ENCODE measurements around the gene MAB21L4.

MAB21L4 gene

DNA sequence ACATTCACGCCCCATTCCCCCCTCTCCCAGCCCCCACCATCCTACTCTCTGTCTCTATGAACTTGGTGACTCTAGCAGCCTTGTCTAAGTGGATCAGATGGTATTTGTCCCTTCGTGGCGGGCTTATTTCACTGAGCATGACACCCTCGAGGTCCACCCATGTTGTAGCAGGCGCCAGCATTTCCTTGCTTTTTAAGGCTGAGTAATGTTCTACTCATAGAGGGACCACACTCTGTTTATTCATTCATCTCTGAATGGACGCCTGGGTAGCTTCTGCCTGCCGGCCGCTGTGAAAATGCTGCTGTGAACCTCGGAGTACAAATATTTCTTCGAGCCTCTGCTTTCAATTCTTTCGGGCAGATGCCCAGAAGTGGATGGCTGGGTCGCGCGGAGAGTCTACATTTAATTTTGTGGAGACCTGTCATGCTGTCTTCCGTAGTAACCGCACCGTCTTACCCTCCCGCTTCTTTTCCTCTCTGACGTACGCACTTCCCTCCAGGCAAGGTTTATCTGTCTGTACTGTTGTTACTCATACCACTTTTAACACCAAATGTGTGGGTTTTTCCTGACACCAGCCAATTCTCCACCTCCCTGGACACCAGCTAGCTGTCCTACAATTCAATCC lies 15.8 kb upstream of the MAB21L4 start:
- DNase-seq (ENCODE audit: low read depth, low spot score): peak; percentile 40
- in situ Hi-C loops (cut with HindIII; ENCODE audit: low sequenced_read_pairs): no loop called here
- no peak overlapping the region for H3K4me3 ChIP-seq (ENCODE audit: low read depth, low read length)
- no peak for TF ChIP-seq CTCF (IDR thresholded peaks at IDR 0.05; ENCODE audit: low read depth, low read length)

GRCh38 chr2:240909216-240909974 lies 13.4 kb upstream of the MAB21L4 start:
- DNase-seq (ENCODE audit: low read depth, low spot score): no peak
- in situ Hi-C loops (cut with HindIII; ENCODE audit: low sequenced_read_pairs): no loop called here
- TF ChIP-seq CTCF (IDR thresholded peaks at IDR 0.05; ENCODE audit: low read depth, low read length): no peak
- no peak overlapping the region for H3K4me3 ChIP-seq (ENCODE audit: low read depth, low read length)

DNA sequence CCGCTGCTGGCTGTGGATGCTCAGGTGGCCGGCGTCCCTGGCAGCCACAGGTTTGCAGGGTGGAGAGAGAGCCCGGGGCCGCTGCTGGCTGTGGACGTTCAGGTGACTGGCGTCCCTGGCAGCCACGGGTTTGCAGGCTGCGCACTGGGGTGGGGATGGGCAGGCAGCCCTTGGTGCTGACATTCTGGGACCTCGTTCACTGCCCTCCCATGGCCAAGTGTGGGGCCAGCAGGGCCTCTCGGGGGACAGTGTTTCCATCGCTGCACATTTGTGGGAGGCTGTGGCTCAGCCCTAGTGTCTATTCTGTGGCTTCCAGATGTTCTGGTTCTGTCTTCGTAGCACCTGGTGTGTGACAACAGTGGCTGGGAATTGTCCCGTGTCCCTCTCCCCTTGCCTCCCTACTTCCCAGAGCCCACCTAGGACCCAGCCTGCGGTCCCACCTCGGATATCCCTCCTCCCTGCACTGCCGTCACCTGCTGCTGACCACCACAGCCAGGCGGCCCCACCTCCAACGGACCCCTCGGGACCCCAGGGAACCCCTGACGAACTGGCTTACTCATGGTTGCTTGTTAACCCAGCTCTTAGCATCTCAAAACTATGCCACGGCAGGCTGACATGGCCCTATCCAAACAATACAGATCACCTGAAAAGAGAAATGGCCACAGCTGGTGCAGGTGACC lies 11.1 kb upstream of the MAB21L4 start:
- no peak for DNase-seq (ENCODE audit: low read depth, low spot score)
- TF ChIP-seq CTCF (IDR thresholded peaks at IDR 0.05; ENCODE audit: low read depth, low read length): no peak
- no peak overlapping the region for H3K4me3 ChIP-seq (ENCODE audit: low read depth, low read length)
- in situ Hi-C loops (cut with HindIII; ENCODE audit: low sequenced_read_pairs): no loop called here

DNA sequence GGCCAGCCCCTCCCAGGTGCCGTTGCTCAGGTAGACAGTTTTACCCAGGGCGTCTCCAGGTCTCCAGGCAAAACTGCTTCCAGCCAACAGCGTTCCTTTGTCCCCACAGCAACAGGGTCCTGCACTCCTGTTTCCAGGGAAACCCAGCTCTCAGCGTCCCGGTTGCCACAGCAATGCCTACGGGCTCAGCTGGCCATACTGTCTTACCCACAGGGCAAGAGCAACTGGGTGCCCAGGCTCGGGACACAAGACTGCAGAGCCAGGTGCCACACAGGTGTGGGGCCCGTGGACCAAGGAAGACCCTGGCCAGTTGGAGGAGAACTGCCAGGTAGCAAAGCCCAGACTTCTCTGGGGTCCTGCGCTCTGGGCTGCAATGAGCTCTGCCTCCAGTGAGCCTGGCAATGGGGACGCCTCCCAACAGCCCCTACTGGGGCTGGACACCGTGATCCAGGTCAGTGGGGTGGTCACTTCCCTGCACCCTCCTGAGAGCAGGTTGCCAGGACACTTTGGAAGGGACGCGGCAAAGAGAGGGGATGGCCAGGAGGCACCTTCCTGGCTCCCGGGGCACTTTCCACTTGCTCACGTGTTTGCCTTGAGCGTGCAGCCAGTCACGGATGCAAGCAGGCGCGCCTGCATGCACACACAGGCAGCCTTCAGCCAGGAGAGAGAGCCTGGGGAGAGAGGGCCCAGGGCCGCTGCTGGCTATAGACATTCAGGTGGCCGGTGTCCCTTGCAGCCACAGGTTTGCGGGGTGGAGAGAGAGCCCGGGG lies 10.4 kb upstream of the MAB21L4 start, which contains the start of gene CROCC2:
Gene CROCC2, plus strand, starts transcription at position 196 of the 770 bp plus-strand sequence. Its CDS starts 178 bp downstream, at position 374.
- DNase-seq (ENCODE audit: low read depth, low spot score): no peak
- in situ Hi-C loops (cut with HindIII; ENCODE audit: low sequenced_read_pairs): no loop called here
- TF ChIP-seq CTCF (IDR thresholded peaks at IDR 0.05; ENCODE audit: low read depth, low read length): no peak
- no peak within 1 kb of the TSS for H3K4me3 ChIP-seq (ENCODE audit: low read depth, low read length)

DNA sequence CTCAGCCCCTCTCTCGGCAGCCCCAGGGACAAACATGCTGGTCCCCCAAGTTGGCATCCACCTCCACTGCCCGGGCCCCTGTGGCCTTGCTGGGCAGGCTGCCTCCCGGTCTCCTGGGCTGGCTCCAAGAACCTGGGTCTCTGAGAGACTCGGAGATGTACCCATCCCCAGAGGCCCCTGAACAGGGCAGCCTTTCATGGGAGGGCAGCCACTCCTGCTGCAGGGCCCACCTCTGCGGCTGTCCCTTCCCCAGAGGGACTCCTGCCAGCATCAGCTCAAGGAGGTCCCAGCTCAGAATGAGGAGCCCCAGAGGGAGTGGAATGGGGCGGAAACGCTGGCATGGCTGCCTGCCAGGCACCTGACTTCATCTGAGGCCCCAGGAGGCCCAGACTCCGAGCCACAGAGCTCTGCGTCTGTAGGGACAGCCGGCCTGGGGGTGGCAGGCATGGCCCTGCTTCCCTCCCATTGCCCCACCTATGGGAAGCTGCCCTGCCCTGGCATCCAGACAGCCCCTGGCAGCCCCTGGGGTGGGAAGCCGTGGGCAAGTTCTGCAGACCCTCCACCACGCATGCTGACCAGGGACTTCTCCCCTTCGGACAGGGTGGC lies 9.3 kb upstream of the MAB21L4 start:
- DNase-seq (ENCODE audit: low read depth, low spot score): no peak
- no peak for TF ChIP-seq CTCF (IDR thresholded peaks at IDR 0.05; ENCODE audit: low read depth, low read length)
- in situ Hi-C loops (cut with HindIII; ENCODE audit: low sequenced_read_pairs): no loop called here
- H3K4me3 ChIP-seq (ENCODE audit: low read depth, low read length): no peak overlapping the region

Measured in astrocyte of the spinal cord (primary cell).